ENCODE data around the gene SIRT2.

Gene SIRT2

DNA sequence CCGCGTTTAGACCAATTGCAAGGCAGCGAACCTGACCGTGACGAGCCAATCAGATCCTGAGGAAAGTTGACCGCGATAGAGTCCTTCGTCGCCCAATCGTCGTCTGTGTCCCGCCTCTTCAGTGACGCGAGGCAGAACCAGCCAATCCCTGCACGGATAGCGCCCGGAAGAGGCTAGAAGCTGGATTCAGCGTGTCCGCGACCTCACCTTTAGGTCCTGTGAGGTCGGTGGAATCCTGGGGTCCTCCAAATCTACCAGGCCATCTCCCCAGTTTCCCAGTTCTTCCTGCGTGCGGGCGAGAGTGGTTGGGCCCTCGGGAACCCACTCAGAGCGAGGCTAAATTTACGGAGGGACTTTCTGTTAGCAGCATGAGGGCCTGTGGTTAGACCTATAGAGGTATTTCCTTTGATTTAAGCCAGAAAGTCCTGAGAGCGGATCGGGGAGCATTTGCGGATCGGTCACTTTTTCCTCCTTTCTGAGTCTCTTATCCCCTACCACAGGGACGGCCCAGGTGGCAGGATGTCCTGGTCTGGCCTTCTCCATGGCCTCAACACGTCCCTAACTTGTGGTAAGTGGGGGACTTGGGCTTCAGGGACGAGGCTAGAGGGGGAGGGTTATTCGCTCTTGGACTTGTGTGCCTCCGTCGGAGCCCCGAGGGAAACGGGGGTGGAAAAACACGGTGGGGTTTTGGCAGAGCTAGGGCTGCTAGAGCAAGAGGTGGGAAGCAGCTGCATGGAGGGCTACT lies 31.5 kb upstream of the SIRT2 start, which contains the start of gene MRPS12:
Gene MRPS12 (plus strand): TSS at position 169 of the 745 bp plus-strand sequence. CDS start 351 bp downstream, at position 520.
- peak within 1 kb of the TSS; percentile 97 for H3K27ac ChIP-seq (ENCODE audit: low read length, poor library complexity, severe bottlenecking)
- H3K18ac ChIP-seq (ENCODE audit: low read depth in 1 of 2, low read length in 2 of 2): peak within 1 kb of the TSS; percentile 75 to 91
- H3K14ac ChIP-seq (ENCODE audit: low read length in 2 of 2): peak within 1 kb of the TSS in 1 of 2 experiments; percentile 50
- H2AFZ ChIP-seq (ENCODE audit: low read depth, low read length): peak within 1 kb of the TSS; percentile 89
- H3K4me2 ChIP-seq (ENCODE audit: low read length, poor library complexity, severe bottlenecking): peak within 1 kb of the TSS; percentile 97
- H3K27me3 ChIP-seq (ENCODE audit: control insufficient read depth in 1 of 2, insufficient read depth in 1 of 2, low read length in 2 of 2): no peaks in the 10 kb centered on the region
- peak within 1 kb of the TSS in 1 of 2 experiments; percentile 21 for H2BK12ac ChIP-seq (ENCODE audit: low read length in 2 of 2)
- H2BK5ac ChIP-seq (ENCODE audit: low read depth, low read length, poor library complexity, severe bottlenecking): peak within 1 kb of the TSS; percentile 81
- H3K4ac ChIP-seq (ENCODE audit: low read depth in 1 of 2, low read length in 2 of 2): peak within 1 kb of the TSS; percentile 85 to 89
- WGBS: under 1% methylated on average over 36 of the region's 40 CpGs
- H3K9me3 ChIP-seq (ENCODE audit: control insufficient read depth, low read length): no peaks in the 10 kb centered on the region
- peak within 1 kb of the TSS; percentile 71 for H2BK15ac ChIP-seq (ENCODE audit: low read depth, poor library complexity, severe bottlenecking)
- peaks cover 32% of the 10 kb centered on the region for H3K79me1 ChIP-seq (replicated peaks; ENCODE audit: low read length, poor library complexity, severe bottlenecking)
- H4K8ac ChIP-seq (ENCODE audit: low read length): peak within 1 kb of the TSS; percentile 95
- peaks cover 26 to 33% of the 10 kb centered on the region in 2 experiments for H3K36me3 ChIP-seq (ENCODE audit: control insufficient read depth in 1 of 2, insufficient read depth in 2 of 2, low read depth in 1 of 2, low read length in 2 of 2)
- peak within 1 kb of the TSS; percentile 33 for H2AK5ac ChIP-seq (ENCODE audit: low read length, severe bottlenecking)
- no peak within 1 kb of the TSS for H3K23ac ChIP-seq (ENCODE audit: low read length in 2 of 2)
- peak; percentile 99 for DNase-seq
- peaks cover 10% of the 10 kb centered on the region for H3K4me1 ChIP-seq (ENCODE audit: control insufficient read depth, insufficient read depth, low read depth, low read length)
- peak within 1 kb of the TSS; percentile 95 for H3K9ac ChIP-seq (ENCODE audit: low read length)
- H2BK120ac ChIP-seq (ENCODE audit: low read depth, low read length): peak within 1 kb of the TSS; percentile 30
- peak within 1 kb of the TSS; percentile 80 to 89 for H3K4me3 ChIP-seq (ENCODE audit: insufficient read depth in 1 of 2, low read depth in 1 of 2, low read length in 2 of 2)
- H4K91ac ChIP-seq (ENCODE audit: low read length): peak within 1 kb of the TSS; percentile 75

- Histone ChIP-seq H3K79me1 (replicated peaks; ENCODE audit: low read length, poor library complexity, severe bottlenecking) (peaks cover 32% of the 10 kb centered on the region), H3K18ac (ENCODE audit: low read depth in 1 of 2, low read length in 2 of 2) (peak within 1 kb of the TSS; percentile 75 to 91), H3K27me3 (ENCODE audit: control insufficient read depth in 1 of 2, insufficient read depth in 1 of 2, low read length in 2 of 2) (no peaks in the 10 kb centered on the region), H3K23ac (ENCODE audit: low read length in 2 of 2) (no peak within 1 kb of the TSS), H3K4me3 (ENCODE audit: insufficient read depth in 1 of 2, low read depth in 1 of 2, low read length in 2 of 2) (peak within 1 kb of the TSS; percentile 80 to 89), H3K9ac (ENCODE audit: low read length) (peak within 1 kb of the TSS; percentile 95), H3K4me2 (ENCODE audit: low read length, poor library complexity, severe bottlenecking) (peak within 1 kb of the TSS; percentile 97), H2BK15ac (ENCODE audit: low read depth, poor library complexity, severe bottlenecking) (peak within 1 kb of the TSS; percentile 71), H4K8ac (ENCODE audit: low read length) (peak within 1 kb of the TSS; percentile 95), H2BK12ac (ENCODE audit: low read length in 2 of 2) (peak within 1 kb of the TSS in 1 of 2 experiments; percentile 21), H2BK5ac (ENCODE audit: low read depth, low read length, poor library complexity, severe bottlenecking) (peak within 1 kb of the TSS; percentile 81), H3K36me3 (ENCODE audit: control insufficient read depth in 1 of 2, insufficient read depth in 2 of 2, low read depth in 1 of 2, low read length in 2 of 2) (peaks cover 34 to 41% of the 10 kb centered on the region in 2 experiments), H3K27ac (ENCODE audit: low read length, poor library complexity, severe bottlenecking) (peak within 1 kb of the TSS; percentile 97), H2AFZ (ENCODE audit: low read depth, low read length) (peak within 1 kb of the TSS; percentile 89), H3K4me1 (ENCODE audit: control insufficient read depth, insufficient read depth, low read depth, low read length) (peaks cover 10% of the 10 kb centered on the region), H3K14ac (ENCODE audit: low read length in 2 of 2) (peak within 1 kb of the TSS in 1 of 2 experiments; percentile 50), H4K91ac (ENCODE audit: low read length) (peak within 1 kb of the TSS; percentile 75), H2BK120ac (ENCODE audit: low read depth, low read length) (peak within 1 kb of the TSS; percentile 30), H3K9me3 (ENCODE audit: control insufficient read depth, low read length) (no peaks in the 10 kb centered on the region), H2AK5ac (ENCODE audit: low read length, severe bottlenecking) (peak within 1 kb of the TSS; percentile 33), H3K4ac (ENCODE audit: low read depth in 1 of 2, low read length in 2 of 2) (peak within 1 kb of the TSS; percentile 85 to 89)
- peak; percentile 94 for DNase-seq
- WGBS: 4% methylated on average over 49 of the region's 49 CpGs
Observed at GRCh38 chr19:38929929-38930775, 30.7 kb upstream of the SIRT2 start, which contains the start of gene SARS2. Gene SARS2 (minus strand): TSS chr19:38930763. CDS start chr19:38930736, 27 bp downstream.

DNA sequence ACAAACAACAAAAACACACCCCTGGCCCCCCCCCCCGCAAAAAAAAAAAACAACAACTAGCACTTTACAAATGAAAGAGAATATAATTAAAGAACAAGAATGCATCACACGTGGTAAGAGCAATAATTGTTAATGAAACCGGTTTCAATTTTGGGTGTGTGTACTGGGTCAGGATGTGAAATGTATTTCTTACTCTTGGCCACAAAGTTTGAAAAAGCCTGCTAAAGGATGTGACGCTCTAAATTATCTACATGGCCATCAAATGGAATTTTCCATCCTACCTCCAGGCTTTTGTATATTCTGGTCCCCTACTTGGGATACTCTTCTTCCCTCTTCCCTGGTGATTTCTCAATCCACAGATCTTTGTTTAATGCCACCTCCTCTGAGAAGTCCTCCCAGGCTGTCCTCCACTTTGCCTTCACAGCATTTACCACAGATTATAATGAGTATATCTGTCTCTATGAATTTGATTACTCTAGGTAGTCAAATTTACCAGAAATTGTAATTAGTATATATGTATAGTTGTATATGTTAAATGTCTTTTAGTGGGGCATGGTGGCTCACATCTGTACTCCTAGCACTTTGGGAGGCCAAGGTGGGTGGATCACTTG lies 29.1 kb upstream of the SIRT2 start:
- Histone ChIP-seq H3K27me3 (ENCODE audit: control insufficient read depth in 1 of 2, insufficient read depth in 1 of 2, low read length in 2 of 2) (no peaks in the 10 kb centered on the region), H3K79me1 (replicated peaks; ENCODE audit: low read length, poor library complexity, severe bottlenecking) (peaks cover 25% of the 10 kb centered on the region), H2BK120ac (ENCODE audit: low read depth, low read length) (no peak overlapping the region), H3K23ac (ENCODE audit: low read length in 2 of 2) (no peak overlapping the region), H3K4me3 (ENCODE audit: insufficient read depth in 1 of 2, low read depth in 1 of 2, low read length in 2 of 2) (no peak overlapping the region), H4K8ac (ENCODE audit: low read length) (no peak overlapping the region), H2BK15ac (ENCODE audit: low read depth, poor library complexity, severe bottlenecking) (no peak overlapping the region), H3K4me2 (ENCODE audit: low read length, poor library complexity, severe bottlenecking) (no peak overlapping the region), H3K9me3 (ENCODE audit: control insufficient read depth, low read length) (no peaks in the 10 kb centered on the region), H2AFZ (ENCODE audit: low read depth, low read length) (no peak overlapping the region), H2BK12ac (ENCODE audit: low read length in 2 of 2) (no peak overlapping the region), H3K9ac (ENCODE audit: low read length) (no peak overlapping the region), H3K4me1 (ENCODE audit: control insufficient read depth, insufficient read depth, low read depth, low read length) (peaks cover 10% of the 10 kb centered on the region), H3K14ac (ENCODE audit: low read length in 2 of 2) (no peak overlapping the region), H2AK5ac (ENCODE audit: low read length, severe bottlenecking) (no peak overlapping the region), H4K91ac (ENCODE audit: low read length) (no peak overlapping the region), H3K27ac (ENCODE audit: low read length, poor library complexity, severe bottlenecking) (no peak overlapping the region), H3K4ac (ENCODE audit: low read depth in 1 of 2, low read length in 2 of 2) (no peak overlapping the region), H3K36me3 (ENCODE audit: control insufficient read depth in 1 of 2, insufficient read depth in 2 of 2, low read depth in 1 of 2, low read length in 2 of 2) (peaks cover 36 to 46% of the 10 kb centered on the region in 2 experiments), H2BK5ac (ENCODE audit: low read depth, low read length, poor library complexity, severe bottlenecking) (no peak overlapping the region), H3K18ac (ENCODE audit: low read depth in 1 of 2, low read length in 2 of 2) (no peak overlapping the region)
- 98% methylated on average over 3 of the region's 4 CpGs for WGBS
- DNase-seq: no peak

Data from mesenchymal stem cell (in vitro differentiated cells and primary cell).